Omental fat pad (tissue), 4 donors: ENCODE data around the gene KSR2. TPM values are rescaled to one million over a fixed set of nuclear protein-coding genes. Genes with fewer than 3 reads are reported as not detected.

Experiments
- ATAC-seq: fragments of 150-250 bp; one replicate; pipeline ENCODE4 v1.9.1; 2016; ENCODE audit warnings: mild to moderate bottlenecking, moderate library complexity; ENCODE audit not compliant: low FRiP score
- DNase-seq: peaks from one replicate; pipeline ENCODE4 v3.0.0-alpha.2; 2019; ENCODE audit warnings: low spot score
- total RNA-seq, 4 donors: library from RNA; depleted of rRNA; stranded (reverse); fragments of >200 nt; gene quantifications; one replicate each; pipeline ENCODE4 v1.1.0, GENCODE V29; 2016
- TF ChIP-seq, protein P1 (sequence below), 3 donors: fragments of 450-650 bp; IDR thresholded peaks; one replicate each; pipeline ENCODE4 v1.5.1; 2016 to 2017; ENCODE audit warnings: antibody characterized with exemption in 3 of 3, mild to moderate bottlenecking in 3 of 3, moderate library complexity in 2 of 3

The KSR2 gene
- total RNA-seq, 4 donors from 2014 or later: under 0.01 to 0.16 (median under 0.01) TPM; not detected in 1

DNA sequence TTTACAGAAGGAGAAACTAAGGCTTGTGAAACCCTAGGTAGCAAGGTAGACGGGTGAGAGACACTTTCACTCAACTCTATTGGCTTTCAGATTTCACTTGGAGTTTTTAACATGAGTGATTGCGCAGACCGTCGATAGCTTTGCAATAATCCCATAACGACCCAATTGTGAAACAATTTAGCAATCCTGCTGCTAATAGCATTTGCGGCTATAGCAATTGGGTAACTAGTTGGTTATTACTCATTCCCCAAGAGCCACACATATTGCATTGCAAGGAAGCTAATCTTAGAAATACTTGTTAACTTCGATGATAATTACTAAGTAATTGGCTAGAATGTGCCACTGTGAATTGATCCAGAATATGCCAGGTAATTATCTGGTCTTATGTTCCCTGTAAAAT lies 447.4 kb downstream of the KSR2 start:
- TF ChIP-seq, protein P1, sequence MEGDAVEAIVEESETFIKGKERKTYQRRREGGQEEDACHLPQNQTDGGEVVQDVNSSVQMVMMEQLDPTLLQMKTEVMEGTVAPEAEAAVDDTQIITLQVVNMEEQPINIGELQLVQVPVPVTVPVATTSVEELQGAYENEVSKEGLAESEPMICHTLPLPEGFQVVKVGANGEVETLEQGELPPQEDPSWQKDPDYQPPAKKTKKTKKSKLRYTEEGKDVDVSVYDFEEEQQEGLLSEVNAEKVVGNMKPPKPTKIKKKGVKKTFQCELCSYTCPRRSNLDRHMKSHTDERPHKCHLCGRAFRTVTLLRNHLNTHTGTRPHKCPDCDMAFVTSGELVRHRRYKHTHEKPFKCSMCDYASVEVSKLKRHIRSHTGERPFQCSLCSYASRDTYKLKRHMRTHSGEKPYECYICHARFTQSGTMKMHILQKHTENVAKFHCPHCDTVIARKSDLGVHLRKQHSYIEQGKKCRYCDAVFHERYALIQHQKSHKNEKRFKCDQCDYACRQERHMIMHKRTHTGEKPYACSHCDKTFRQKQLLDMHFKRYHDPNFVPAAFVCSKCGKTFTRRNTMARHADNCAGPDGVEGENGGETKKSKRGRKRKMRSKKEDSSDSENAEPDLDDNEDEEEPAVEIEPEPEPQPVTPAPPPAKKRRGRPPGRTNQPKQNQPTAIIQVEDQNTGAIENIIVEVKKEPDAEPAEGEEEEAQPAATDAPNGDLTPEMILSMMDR (IDR thresholded peaks at IDR 0.05): no peak
- no peak for DNase-seq
- no peak for ATAC-seq

DNA sequence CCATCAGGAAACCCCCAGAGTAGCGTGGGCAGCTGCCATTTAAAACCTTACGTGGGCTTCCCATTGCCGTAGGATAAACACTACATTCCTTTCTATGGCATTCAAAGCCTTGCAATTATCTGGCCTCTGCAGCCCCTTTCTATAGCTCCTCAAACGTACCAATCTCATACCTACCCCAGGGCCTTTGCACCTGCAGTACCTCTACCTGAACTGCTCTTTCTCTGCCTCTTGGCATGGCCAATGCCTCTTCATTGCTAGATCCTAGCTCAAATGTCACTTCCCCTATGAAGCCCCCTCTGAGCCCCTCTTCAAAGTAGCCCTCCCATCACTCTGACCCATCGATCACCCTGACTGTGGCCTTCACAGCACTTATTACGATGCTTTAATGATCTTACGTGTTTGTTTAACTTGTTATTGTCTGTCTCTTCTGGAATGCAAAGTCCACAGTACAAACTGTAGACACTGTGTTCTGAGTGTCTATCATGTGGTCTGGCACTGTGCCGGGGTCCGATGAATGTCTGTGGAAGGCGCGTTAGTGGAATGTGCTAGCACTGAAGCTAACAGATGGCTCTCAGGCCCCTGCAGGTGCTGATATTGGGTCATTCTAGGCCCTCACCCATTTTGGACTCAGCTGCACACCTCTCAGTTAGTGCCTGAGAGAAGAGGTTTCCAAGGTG lies 450.1 kb downstream of the KSR2 start:
- DNase-seq (no peak), ATAC-seq (no peak)
- TF ChIP-seq, protein P1 (IDR thresholded peaks at IDR 0.05): no peak

DNA sequence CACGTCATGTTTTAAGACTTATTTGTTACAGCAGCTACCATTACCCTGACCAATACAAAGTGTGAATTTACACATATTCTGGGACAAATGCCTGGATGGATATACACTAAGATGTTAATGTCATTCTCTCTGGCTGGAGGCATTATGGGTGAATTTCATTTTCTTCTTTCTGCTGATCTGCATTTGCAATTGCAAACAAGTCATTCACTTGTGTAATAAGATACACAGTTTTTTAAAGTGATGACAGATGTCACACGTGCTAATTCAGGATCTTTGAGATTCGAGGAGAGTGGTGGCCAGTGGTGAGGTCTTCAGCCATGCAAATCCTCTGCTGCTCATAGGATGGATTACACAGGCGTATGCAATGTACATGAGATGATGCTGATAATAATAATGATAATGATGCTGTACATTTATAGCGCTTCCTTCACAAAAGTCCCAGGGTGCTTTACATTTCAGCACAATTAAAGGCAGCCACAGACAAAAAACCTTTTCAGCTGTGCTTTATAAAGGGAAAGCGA lies 451.5 kb downstream of the KSR2 start:
- no peak for ATAC-seq
- no peak for DNase-seq
- TF ChIP-seq, protein P1 (IDR thresholded peaks at IDR 0.05): no peak

DNA sequence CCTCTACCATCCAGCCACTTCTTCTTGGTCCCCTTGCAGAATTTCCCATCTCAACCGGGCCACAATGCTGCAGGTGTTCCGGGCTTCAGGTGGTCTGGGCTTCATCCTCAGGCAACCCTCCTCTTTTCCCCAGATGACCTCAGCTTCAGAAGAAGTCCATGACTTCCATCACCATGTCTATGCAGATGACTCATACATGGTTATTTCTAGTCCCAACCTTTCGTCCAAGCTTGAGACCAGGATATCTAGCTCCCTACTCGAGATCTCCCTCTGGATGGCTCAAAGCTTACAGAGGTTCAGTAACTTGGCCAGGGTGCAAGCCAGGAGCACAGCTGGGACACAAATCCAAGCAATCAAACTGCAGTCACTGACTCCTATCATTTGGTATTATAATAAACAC lies 452.8 kb downstream of the KSR2 start:
- DNase-seq: no peak
- TF ChIP-seq, protein P1 (IDR thresholded peaks at IDR 0.05): no peak
- ATAC-seq: no peak

DNA sequence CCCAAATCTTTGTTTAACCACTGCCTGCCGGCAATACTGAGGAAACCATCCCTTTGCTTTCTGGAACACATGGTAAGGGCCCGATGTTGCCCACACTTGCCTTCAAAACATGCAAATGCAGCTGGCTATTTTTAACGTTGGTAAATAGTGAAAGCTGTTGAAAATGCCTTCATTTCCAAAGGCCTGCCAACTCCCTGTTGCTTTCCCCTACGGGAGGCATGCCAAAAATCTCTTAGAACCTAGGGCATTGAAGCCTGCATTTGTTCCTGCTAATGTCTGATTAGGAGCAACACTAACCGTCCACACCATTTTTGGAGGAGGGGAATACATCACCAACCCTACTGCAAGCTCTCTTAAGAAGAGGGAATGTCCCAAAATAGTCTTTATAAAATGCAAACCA lies 454.8 kb downstream of the KSR2 start:
- ATAC-seq (no peak), DNase-seq (no peak)
- TF ChIP-seq, protein P1 (IDR thresholded peaks at IDR 0.05): no peak

DNA sequence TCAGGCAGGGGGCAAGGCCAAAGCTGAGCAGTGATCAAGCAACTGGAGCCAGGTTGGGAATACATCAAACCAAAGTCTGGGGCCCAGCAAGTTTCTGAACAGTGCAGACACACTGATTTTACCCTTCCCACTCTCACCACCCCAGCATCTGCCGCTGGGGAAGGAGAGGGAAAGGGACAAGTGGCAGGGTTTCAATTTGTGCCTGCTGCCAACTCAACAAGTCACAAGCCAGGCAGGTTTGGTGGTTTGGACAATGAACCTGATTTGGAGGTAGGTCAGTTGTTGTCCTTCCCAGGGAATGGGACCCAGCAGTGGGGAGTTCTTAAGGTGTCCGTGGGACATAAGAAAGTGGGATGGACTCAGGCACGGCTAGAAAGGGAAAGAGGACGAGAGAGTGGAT lies 455.4 kb downstream of the KSR2 start:
- TF ChIP-seq, protein P1 (IDR thresholded peaks at IDR 0.05): no peak

DNA sequence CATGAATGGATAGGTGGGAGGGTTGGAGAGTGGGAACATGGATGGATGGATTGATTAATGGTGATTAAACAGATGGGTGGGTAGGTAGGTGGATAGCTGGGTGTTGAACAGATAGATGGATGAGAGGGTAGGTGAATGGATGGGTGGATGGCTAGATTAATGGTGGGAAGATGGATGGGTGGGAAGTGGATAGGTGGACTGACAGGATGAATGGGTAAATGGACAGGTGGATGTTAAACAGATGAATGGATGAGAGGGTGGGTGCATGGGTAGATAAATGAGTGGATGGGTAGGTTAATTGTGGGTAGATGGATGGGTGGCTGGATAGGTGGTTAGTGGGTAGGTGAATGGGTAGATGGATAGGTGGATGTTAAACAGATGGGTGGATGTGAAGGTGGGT lies 460.3 kb downstream of the KSR2 start:
- DNase-seq (no peak), ATAC-seq (no peak)
- TF ChIP-seq, protein P1 (IDR thresholded peaks at IDR 0.05): no peak

More for the DNA sequence above, 455.4 kb downstream of the KSR2 start:
- ATAC-seq (no peak), DNase-seq (no peak)
